IMR-90 (cell line): ENCODE results near the gene ZNF280B. TPM values are rescaled to one million over a fixed set of nuclear protein-coding genes. Genes with fewer than 3 reads are reported as not detected.

Source experiments
- ATAC-seq: fragments of 200-7000 bp; cut with Tn5 transposase; 2 replicates; pipeline ENCODE4 v1.9.1; 2020; ENCODE audit warnings: low read depth, mild to moderate bottlenecking, moderate library complexity
- BruUV-seq: library from RNA; stranded (reverse); fragments of 400-500 nt; replicated peaks from 2 replicates; lab custom pipeline; 2021; lab: Mats Ljungman, UMichigan
- CTCF ChIA-PET: fragments of 300-600 bp; formaldehyde crosslinking; extraction: SDS; loops from one replicate; lab custom pipeline; 2021; ENCODE audit warnings: antibody characterized with exemption; lab: Yijun Ruan, JAX
- POLR2A ChIA-PET: fragments of 300-600 bp; sonication (Branson Sonifier 250); formaldehyde crosslinking; loops from one replicate; lab custom pipeline; 2022; ENCODE audit warnings: antibody characterized with exemption; ENCODE audit not compliant: unreplicated experiment; lab: Charles Lee
- DNase-seq: peaks from one replicate; pipeline ENCODE4 v3.0.0; 2013
- H2AFZ ChIP-seq: replicated peaks from 2 replicates; pipeline ENCODE3; 2013; ENCODE audit warnings: low read length, mild to moderate bottlenecking; ENCODE audit not compliant: poor library complexity
- H2AK5ac ChIP-seq: 2 replicates; pipeline ENCODE4 v1.6.1; 2013; ENCODE audit warnings: low read depth, low read length, inconsistent platforms
- H2AK9ac ChIP-seq: replicated peaks from 2 replicates; pipeline ENCODE3; 2013; ENCODE audit warnings: mild to moderate bottlenecking, low read depth, low read length, moderate library complexity; ENCODE audit not compliant: poor library complexity
- H2BK120ac ChIP-seq: 2 replicates; pipeline ENCODE4 v1.6.1; 2013; ENCODE audit warnings: low read depth, low read length, inconsistent platforms
- H2BK15ac ChIP-seq: 3 replicates; pipeline ENCODE4 v1.6.1; 2013; ENCODE audit warnings: low read depth, low read length, inconsistent platforms
- H2BK20ac ChIP-seq: 2 replicates; pipeline ENCODE4 v1.6.1; 2013; ENCODE audit warnings: low read depth, mild to moderate bottlenecking, inconsistent platforms, low read length, moderate library complexity
- H2BK5ac ChIP-seq: 2 replicates; pipeline ENCODE4 v1.6.1; 2013; ENCODE audit warnings: mild to moderate bottlenecking, low read depth, low read length, inconsistent platforms; ENCODE audit not compliant: poor library complexity, severe bottlenecking
- H3K14ac ChIP-seq: replicated peaks from 2 replicates; pipeline ENCODE4 v1.6.1; 2013; ENCODE audit warnings: low read depth, low read length, inconsistent platforms
- H3K18ac ChIP-seq: 2 replicates; pipeline ENCODE4 v1.6.1; 2013; ENCODE audit warnings: low read depth, low read length, control low read depth
- H3K23ac ChIP-seq: 2 replicates; pipeline ENCODE4 v1.6.1; 2013; ENCODE audit warnings: low read depth, low read length, inconsistent platforms
- H3K27ac ChIP-seq: 2 replicates; pipeline ENCODE4 v1.5.1; 2013; ENCODE audit warnings: mild to moderate bottlenecking, control low read depth, low read length; ENCODE audit not compliant: insufficient read depth
- H3K27me3 ChIP-seq: 2 replicates; pipeline ENCODE4 v1.6.1; 2013; ENCODE audit warnings: low read length; ENCODE audit not compliant: control insufficient read depth, insufficient read depth
- H3K36me3 ChIP-seq: 2 replicates; pipeline ENCODE4 v1.6.1; 2013; ENCODE audit warnings: low read length, mixed read lengths; ENCODE audit not compliant: control insufficient read depth, insufficient read depth
- H3K4ac ChIP-seq: 2 replicates; pipeline ENCODE4 v1.6.1; 2013; ENCODE audit warnings: low read depth, low read length, inconsistent platforms
- H3K4me1 ChIP-seq: 2 replicates; pipeline ENCODE4 v1.6.1; 2013; ENCODE audit warnings: low read length, mixed read lengths; ENCODE audit not compliant: control insufficient read depth, insufficient read depth
- H3K4me2 ChIP-seq: 2 replicates; pipeline ENCODE4 v1.6.1; 2013; ENCODE audit warnings: low read depth, mild to moderate bottlenecking, control low read depth, low read length, moderate library complexity
- H3K4me3 ChIP-seq: 2 replicates; pipeline ENCODE4 v1.5.1; 2013; ENCODE audit warnings: low read depth, mild to moderate bottlenecking, control low read depth, low read length, moderate library complexity; ENCODE audit not compliant: insufficient read depth
- H3K56ac ChIP-seq: 2 replicates; pipeline ENCODE4 v1.6.1; 2013; ENCODE audit warnings: low read length, inconsistent platforms; ENCODE audit not compliant: insufficient read depth; ENCODE audit errors: extremely low read depth
- H3K79me1 ChIP-seq, 2 experiments: 2 replicates each; pipeline ENCODE4 v1.6.1; 2013; ENCODE audit warnings: low read length in 2 of 2, inconsistent platforms in 1 of 2, low read depth in 1 of 2
- H3K9ac ChIP-seq: 2 replicates; pipeline ENCODE4 v1.6.1; 2013; ENCODE audit warnings: low read depth, low read length, control low read depth
- H3K9me1 ChIP-seq: 2 replicates; pipeline ENCODE4 v1.6.1; 2013; ENCODE audit warnings: low read length, inconsistent platforms; ENCODE audit not compliant: insufficient read depth
- H3K9me3 ChIP-seq: 2 replicates; pipeline ENCODE4 v1.6.1; 2013; ENCODE audit warnings: low read length; ENCODE audit not compliant: control insufficient read depth, insufficient read depth
- H4K20me1 ChIP-seq: 2 replicates; pipeline ENCODE4 v1.6.1; 2013; ENCODE audit warnings: low read length, inconsistent platforms; ENCODE audit not compliant: insufficient read depth
- H4K5ac ChIP-seq: 2 replicates; pipeline ENCODE4 v1.6.1; 2013; ENCODE audit warnings: mild to moderate bottlenecking, low read depth, low read length, control low read depth
- H4K8ac ChIP-seq, 2 experiments: 2 replicates each; pipeline ENCODE4 v1.6.1; 2013; ENCODE audit warnings: low read depth in 2 of 2, low read length in 2 of 2, control low read depth in 1 of 2, inconsistent platforms in 1 of 2
- H4K91ac ChIP-seq: 2 replicates; pipeline ENCODE4 v1.6.1; 2013; ENCODE audit warnings: low read depth, low read length, inconsistent platforms; ENCODE audit not compliant: insufficient read depth
- BHLHE40 ChIP-seq: fragments of 150-350 bp; IDR thresholded peaks from 2 replicates; pipeline ENCODE4 v1.6.1; 2016; ENCODE audit warnings: mild to moderate bottlenecking, low read depth, low read length
- CEBPB ChIP-seq: IDR thresholded peaks from 2 replicates; pipeline ENCODE4 v1.6.1; 2012; ENCODE audit warnings: low read depth, low read length, improper control_type of control experiment
- CHD1 ChIP-seq: IDR thresholded peaks from 2 replicates; pipeline ENCODE4 v1.6.1; 2012; ENCODE audit warnings: low read depth, low read length, improper control_type of control experiment
- CTCF ChIP-seq: conservative IDR thresholded peaks from 2 replicates; pipeline ENCODE4 v1.5.1; 2012; ENCODE audit warnings: mild to moderate bottlenecking, low read depth, low read length, improper control_type of control experiment
- ELK1 ChIP-seq: fragments of 150-350 bp; IDR thresholded peaks from 2 replicates; pipeline ENCODE4 v1.6.1; 2016; ENCODE audit warnings: low read depth, mild to moderate bottlenecking, low read length, moderate library complexity, borderline replicate concordance
- FOS ChIP-seq: fragments of 150-350 bp; IDR thresholded peaks from 2 replicates; pipeline ENCODE4 v1.6.1; 2016; ENCODE audit warnings: low read depth, low read length
- MAFK ChIP-seq: IDR thresholded peaks from 2 replicates; pipeline ENCODE4 v1.6.1; 2012; ENCODE audit warnings: low read depth, low read length, improper control_type of control experiment
- MAZ ChIP-seq: IDR thresholded peaks from 2 replicates; pipeline ENCODE4 v1.6.1; 2012; ENCODE audit warnings: low read depth, mild to moderate bottlenecking, low read length, improper control_type of control experiment, moderate library complexity, borderline replicate concordance
- MXI1 ChIP-seq: IDR thresholded peaks from 2 replicates; pipeline ENCODE4 v1.6.1; 2012; ENCODE audit warnings: low read depth, mild to moderate bottlenecking, low read length, moderate library complexity, borderline replicate concordance
- NFE2L2 ChIP-seq: fragments of 150-350 bp; IDR thresholded peaks from 2 replicates; pipeline ENCODE4 v1.6.1; 2016; ENCODE audit warnings: low read depth, mild to moderate bottlenecking, low read length
- POLR2A ChIP-seq: IDR thresholded peaks from 2 replicates; pipeline ENCODE4 v1.6.1; 2012; ENCODE audit warnings: mild to moderate bottlenecking, low read depth, low read length
- RAD21 ChIP-seq: IDR thresholded peaks from 2 replicates; pipeline ENCODE4 v1.6.1; 2012; ENCODE audit warnings: low read length, improper control_type of control experiment
- RCOR1 ChIP-seq: IDR thresholded peaks from 2 replicates; pipeline ENCODE4 v1.6.1; 2012; ENCODE audit warnings: mild to moderate bottlenecking, low read length, improper control_type of control experiment; ENCODE audit not compliant: insufficient replicate concordance
- RFX5 ChIP-seq: IDR thresholded peaks from 2 replicates; pipeline ENCODE4 v1.8.0; 2012; ENCODE audit warnings: low read depth, mild to moderate bottlenecking, low read length, moderate library complexity
- SMC3 ChIP-seq: fragments of 150-350 bp; IDR thresholded peaks from 2 replicates; pipeline ENCODE4 v1.6.1; 2016; ENCODE audit warnings: low read depth, mild to moderate bottlenecking, antibody characterized with exemption, low read length, moderate library complexity
- USF2 ChIP-seq: fragments of 150-350 bp; IDR thresholded peaks from 2 replicates; pipeline ENCODE4 v1.6.1; 2017; ENCODE audit warnings: mild to moderate bottlenecking, antibody characterized with exemption, low read length, low read depth
- WGBS, 2 experiments: methylation state at CpG; one replicate each; pipeline versions ENCODE4 v1.1.5 to v1.1.7; 2013; ENCODE audit warnings: missing lambda C conversion rate in 2 of 2; ENCODE audit not compliant: insufficient read length in 1 of 2; ENCODE audit errors: extremely low coverage in 2 of 2; 5-methylcytosine and 5-hydroxymethylcytosine counted together
- dilution Hi-C: fragments of 300-500 bp; cut with HindIII; formaldehyde crosslinking; loops from one replicate; pipeline ENCODE4 v1.14.3; 2018; ENCODE audit warnings: low sequenced_read_pairs; ENCODE audit not compliant: unreplicated experiment
- in situ Hi-C: fragments of 300-500 bp; cut with MboI; formaldehyde crosslinking; loops from 3 replicates; pipeline ENCODE4 v1.14.3; 2019; ENCODE audit warnings: low sequenced_read_pairs, inconsistent platforms, mixed read lengths
- intact Hi-C: fragments of 100-400 bp; cut with micrococcal nuclease; formaldehyde crosslinking; loops from 2 replicates; pipeline ENCODE4 v1.10.0; 2022
- polyA plus RNA-seq, 3 experiments: library from polyadenylated mRNA; depleted of rRNA; stranded (reverse); fragments of >200 nt; gene quantifications; 2 replicates each; pipeline ENCODE4 v1.2.3, GENCODE V29; 2012; ENCODE audit warnings: low replicate concordance in 1 of 3
- total RNA-seq: library from RNA; depleted of rRNA; stranded (reverse); fragments of >200 nt; gene quantifications from 2 replicates; pipeline ENCODE4 v1.2.3, GENCODE V29; 2012

The ZNF280B gene
- total and polyA plus RNA-seq, 2 of the 4 experiments (the other 2 are of a cell fraction), result 0.65 to 1.4 TPM

- in situ Hi-C loops, result no loop called here
- BruUV-seq, result no TSS peak
- H3K79me1 ChIP-seq, result no peaks in the 10 kb centered on the region
- H4K5ac ChIP-seq, result no peak overlapping the region
- no peak overlapping the region for H3K4me3 ChIP-seq
- no peaks in the 10 kb centered on the region for H3K9me3 ChIP-seq
- H3K18ac ChIP-seq, result no peak overlapping the region
- H3K14ac ChIP-seq, result no peak overlapping the region
- H3K4me1 ChIP-seq, result no peaks in the 10 kb centered on the region
- H2BK20ac ChIP-seq, result no peak overlapping the region
- H3K4ac ChIP-seq, result no peak overlapping the region
- H3K27me3 ChIP-seq, result peaks cover 17% of the 10 kb centered on the region
- intact Hi-C loops, result no loop called here
- ChIA-PET POLR2A (no interaction called here), CTCF (no interaction called here)
- no peak overlapping the region for H2AFZ ChIP-seq
- no peak overlapping the region for H2BK15ac ChIP-seq
- no peak overlapping the region for H4K91ac ChIP-seq
- no peak overlapping the region for H2AK9ac ChIP-seq
- no peak overlapping the region for H4K8ac ChIP-seq
- H3K27ac ChIP-seq, result no peak overlapping the region
- H3K56ac ChIP-seq, result no peak overlapping the region
- no peak overlapping the region for H2BK5ac ChIP-seq
- no peak overlapping the region for H2BK120ac ChIP-seq
- ATAC-seq (no peak), DNase-seq (peak; percentile 8)
- H4K20me1 ChIP-seq, result no peaks in the 10 kb centered on the region
- H2AK5ac ChIP-seq, result no peak overlapping the region
- H3K9me1 ChIP-seq, result no peaks in the 10 kb centered on the region
- H3K23ac ChIP-seq, result no peak overlapping the region
- no CpG with 5 or more reads among the region's 5 CpGs for WGBS, 2 experiments
- TF ChIP-seq BHLHE40 (no peak), CEBPB (no peak), SMC3 (no peak), RFX5 (no peak), NFE2L2 (no peak), ELK1 (no peak), MAZ (no peak), MXI1 (no peak), MAFK (no peak), FOS (no peak), CTCF (no peak), POLR2A (no peak), RCOR1 (no peak), RAD21 (no peak), CHD1 (no peak), USF2 (no peak)
- no peaks in the 10 kb centered on the region for H3K36me3 ChIP-seq
- dilution Hi-C loops, result no loop called here
- no peak overlapping the region for H3K4me2 ChIP-seq
- H3K9ac ChIP-seq, result no peak overlapping the region
These were observed 37.9 kb upstream of the ZNF280B start for GRCh38 chr22:22546490-22546889.
